Fibroblast of the aortic adventitia (primary cell): Measurements from ENCODE around the gene NPEPL1. TPM values are rescaled to one million over a fixed set of nuclear protein-coding genes. Genes with fewer than 3 reads are reported as not detected.

Experiments used
- DNase-seq: peaks from one replicate; pipeline ENCODE4 v3.0.0-alpha.2; 2010; ENCODE audit warnings: low read depth
- H3K4me3 ChIP-seq: 2 replicates; pipeline ENCODE4 v1.5.1; 2011; ENCODE audit warnings: low read depth, mild to moderate bottlenecking, control low read depth, low read length, moderate library complexity
- total RNA-seq: library from RNA; depleted of rRNA; stranded (reverse); fragments of >200 nt; gene quantifications from 2 replicates; pipeline ENCODE4 v1.2.3, GENCODE V29; 2012; ENCODE audit warnings: low replicate concordance
- TF ChIP-seq, protein P1 (sequence below): IDR thresholded peaks from 2 replicates; pipeline ENCODE4 v1.5.1; 2011; ENCODE audit warnings: mild to moderate bottlenecking, low read length, control low read depth, inconsistent platforms; ENCODE audit not compliant: insufficient read depth

The NPEPL1 gene
- total RNA-seq, 1 donor: 24.5 TPM

- TF ChIP-seq, protein P1, sequence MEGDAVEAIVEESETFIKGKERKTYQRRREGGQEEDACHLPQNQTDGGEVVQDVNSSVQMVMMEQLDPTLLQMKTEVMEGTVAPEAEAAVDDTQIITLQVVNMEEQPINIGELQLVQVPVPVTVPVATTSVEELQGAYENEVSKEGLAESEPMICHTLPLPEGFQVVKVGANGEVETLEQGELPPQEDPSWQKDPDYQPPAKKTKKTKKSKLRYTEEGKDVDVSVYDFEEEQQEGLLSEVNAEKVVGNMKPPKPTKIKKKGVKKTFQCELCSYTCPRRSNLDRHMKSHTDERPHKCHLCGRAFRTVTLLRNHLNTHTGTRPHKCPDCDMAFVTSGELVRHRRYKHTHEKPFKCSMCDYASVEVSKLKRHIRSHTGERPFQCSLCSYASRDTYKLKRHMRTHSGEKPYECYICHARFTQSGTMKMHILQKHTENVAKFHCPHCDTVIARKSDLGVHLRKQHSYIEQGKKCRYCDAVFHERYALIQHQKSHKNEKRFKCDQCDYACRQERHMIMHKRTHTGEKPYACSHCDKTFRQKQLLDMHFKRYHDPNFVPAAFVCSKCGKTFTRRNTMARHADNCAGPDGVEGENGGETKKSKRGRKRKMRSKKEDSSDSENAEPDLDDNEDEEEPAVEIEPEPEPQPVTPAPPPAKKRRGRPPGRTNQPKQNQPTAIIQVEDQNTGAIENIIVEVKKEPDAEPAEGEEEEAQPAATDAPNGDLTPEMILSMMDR: no peak
- no peak overlapping the region for H3K4me3 ChIP-seq
- DNase-seq: no peak
Observed at GRCh38 chr20:58716476-58717277, 24.1 kb downstream of the NPEPL1 start.

DNA sequence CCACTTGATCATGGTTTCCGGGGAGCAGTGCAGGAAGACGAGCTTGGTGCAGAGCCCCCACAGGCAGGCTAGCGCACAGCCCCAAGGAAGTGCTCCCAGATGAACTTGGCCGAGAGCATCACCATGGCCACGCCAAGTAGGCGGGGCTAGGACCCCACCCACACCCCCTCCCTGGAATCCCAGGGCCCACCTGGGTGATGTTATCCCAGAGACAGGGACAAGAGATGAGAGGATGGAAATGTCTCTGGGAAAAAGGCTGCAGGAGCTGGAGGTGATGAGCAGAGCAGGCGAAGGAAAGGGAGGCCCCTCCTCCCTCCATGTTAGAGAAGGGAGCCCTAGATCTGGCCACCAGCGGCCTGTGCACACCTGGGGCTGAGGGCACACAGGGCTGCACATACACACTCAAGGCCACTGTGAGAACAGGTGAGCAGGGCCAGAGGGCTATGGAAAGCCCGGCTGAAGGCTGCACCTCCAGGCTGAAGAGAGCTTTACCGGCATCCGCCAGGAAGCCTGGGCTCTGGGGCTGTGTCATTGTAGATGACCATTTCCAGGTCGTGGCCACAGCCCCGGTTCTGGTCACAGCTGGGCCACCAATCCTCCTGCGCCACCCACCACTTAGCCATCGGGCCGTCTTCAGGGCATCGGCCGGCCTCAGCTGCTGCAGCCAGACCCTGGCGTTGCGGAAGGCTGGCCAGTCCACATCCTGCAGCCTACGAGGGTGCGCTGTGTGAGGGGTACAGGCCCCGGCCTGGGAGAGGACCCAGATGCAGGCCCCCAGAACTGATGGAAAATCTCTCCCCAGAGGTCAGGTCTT, 24.9 kb downstream of the NPEPL1 start:
- H3K4me3 ChIP-seq: no peak overlapping the region
- TF ChIP-seq, protein P1: no peak
- no peak for DNase-seq

- no peak for DNase-seq
- TF ChIP-seq, protein P1: no peak
Observed at GRCh38 chr20:58718121-58718563, 25.5 kb downstream of the NPEPL1 start.

DNA sequence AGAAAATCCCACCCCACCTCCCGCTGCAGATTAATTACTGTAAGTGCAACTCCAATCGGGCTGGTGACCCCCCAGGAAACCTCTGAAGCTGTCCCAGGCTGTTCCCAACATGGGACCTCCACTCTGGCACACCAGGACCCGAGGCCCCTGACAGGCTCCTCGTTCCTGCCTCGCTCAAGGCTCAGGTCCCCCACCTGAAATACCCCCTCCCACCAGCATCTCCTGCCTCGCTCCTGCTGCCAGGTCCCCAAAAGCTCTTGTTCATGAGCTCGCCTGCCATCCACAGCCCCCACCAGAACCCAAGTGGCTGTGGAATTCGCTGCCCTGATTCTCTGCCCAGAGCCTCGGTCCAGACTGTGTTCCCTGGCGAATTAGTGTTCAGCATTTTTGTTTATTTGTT, 26.1 kb downstream of the NPEPL1 start:
- DNase-seq: no peak
- H3K4me3 ChIP-seq: no peak overlapping the region
- TF ChIP-seq, protein P1: no peak

More at GRCh38 chr20:58718121-58718563, 25.5 kb downstream of the NPEPL1 start:
- no peak overlapping the region for H3K4me3 ChIP-seq

GRCh38 chr20:58719258-58719657, 26.7 kb downstream of the NPEPL1 start:
- H3K4me3 ChIP-seq: no peak overlapping the region
- TF ChIP-seq, protein P1: no peak
- no peak for DNase-seq

GRCh38 chr20:58719971-58720371, 27.4 kb downstream of the NPEPL1 start:
- no peak for DNase-seq
- no peak overlapping the region for H3K4me3 ChIP-seq
- TF ChIP-seq, protein P1: no peak
